HepG2 (cell line): Measurements from ENCODE around the gene CDH1. TPM values are rescaled to one million over a fixed set of nuclear protein-coding genes. Genes with fewer than 3 reads are reported as not detected.
A peak's percentile ranks its signal among the peaks of the same experiment; 100 is the strongest.

Source experiments
- CSRNP1 ChIP-seq: sonication (generic); formaldehyde crosslinking; IDR thresholded peaks from 2 replicates; pipeline ENCODE4 v1.8.1; 2023; ENCODE audit warnings: mild to moderate bottlenecking, missing genetic modification reagents
- ELF3 ChIP-seq: IDR thresholded peaks from 2 replicates; pipeline ENCODE4 v1.6.1; 2016; ENCODE audit warnings: missing genetic modification reagents, missing compliant biosample characterization
- FOXP1 ChIP-seq, 2 experiments: fragments of 450-650 bp in 1 of 2; IDR thresholded peaks; 2 replicates each; pipeline ENCODE4 v1.6.1; 2017 to 2018; ENCODE audit warnings: antibody characterized with exemption in 1 of 2
- HINFP ChIP-seq: sonication (generic); formaldehyde crosslinking; IDR thresholded peaks from 2 replicates; pipeline ENCODE4 v1.4.0; 2020; ENCODE audit warnings: low read depth, mild to moderate bottlenecking, missing genetic modification reagents
- HMG20B ChIP-seq: conservative IDR thresholded peaks from 2 replicates; pipeline ENCODE4 v1.6.1; 2016; ENCODE audit warnings: missing genetic modification reagents, missing compliant biosample characterization
- HNRNPK ChIP-seq: fragments of 200-400 bp; formaldehyde crosslinking; IDR thresholded peaks from 2 replicates; pipeline ENCODE4 v1.6.1; 2018; ENCODE audit warnings: low read length, low read depth, moderate library complexity, mild to moderate bottlenecking; ENCODE audit not compliant: poor library complexity, severe bottlenecking
- HNRNPL ChIP-seq: fragments of 200-400 bp; formaldehyde crosslinking; IDR thresholded peaks from 2 replicates; pipeline ENCODE4 v1.6.1; 2017; ENCODE audit warnings: mild to moderate bottlenecking, low read depth, low read length
- IKZF1 ChIP-seq: fragments of 450-650 bp; IDR thresholded peaks from 2 replicates; pipeline ENCODE4 v1.7.1; 2016
- IKZF5 ChIP-seq: IDR thresholded peaks from 2 replicates; pipeline ENCODE4 v1.6.1; 2018; ENCODE audit warnings: missing genetic modification reagents, mild to moderate bottlenecking, missing compliant biosample characterization
- PAX8 ChIP-seq: sonication (generic); formaldehyde crosslinking; IDR thresholded peaks from 2 replicates; pipeline ENCODE4 v1.8.0; 2022; ENCODE audit warnings: mild to moderate bottlenecking, missing genetic modification reagents, borderline replicate concordance
- RXRA ChIP-seq: sonication (generic); formaldehyde crosslinking; IDR thresholded peaks from 2 replicates; pipeline ENCODE4 v1.5.1; 2020; ENCODE audit warnings: missing genetic modification reagents
- RXRB ChIP-seq: IDR thresholded peaks from 2 replicates; pipeline ENCODE4 v1.6.1; 2016; ENCODE audit warnings: borderline replicate concordance, missing genetic modification reagents, missing compliant biosample characterization
- SALL1 ChIP-seq: sonication (generic); formaldehyde crosslinking; IDR thresholded peaks from 2 replicates; pipeline ENCODE4 v1.8.0; 2022; ENCODE audit warnings: mild to moderate bottlenecking, missing genetic modification reagents
- SOX13 ChIP-seq, 3 experiments: fragments of 450-650 bp in 1 of 3; sonication (generic) in 1 of 3; formaldehyde crosslinking in 1 of 3; IDR thresholded peaks in 2 of 3; conservative IDR thresholded peaks in 1 of 3; 2 replicates each; pipeline versions ENCODE4 v1.5.0 to v1.6.1; 2016 to 2020; ENCODE audit warnings: antibody characterized with exemption in 1 of 3, mild to moderate bottlenecking in 1 of 3, missing compliant biosample characterization in 1 of 3, missing genetic modification reagents in 1 of 3, moderate library complexity in 1 of 3
- SRF ChIP-seq: IDR thresholded peaks from 2 replicates; pipeline ENCODE4 v1.6.1; 2011; ENCODE audit warnings: mild to moderate bottlenecking, low read depth, low read length, moderate library complexity
- ZBTB43 ChIP-seq: sonication (generic); formaldehyde crosslinking; conservative IDR thresholded peaks from 2 replicates; pipeline ENCODE4 v1.4.0; 2020; ENCODE audit warnings: missing genetic modification reagents
- ZBTB7A ChIP-seq: sonication (generic); formaldehyde crosslinking; IDR thresholded peaks from 2 replicates; pipeline ENCODE4 v1.8.0; 2022; ENCODE audit warnings: mild to moderate bottlenecking, missing genetic modification reagents
- ZMYM3 ChIP-seq: sonication (generic); formaldehyde crosslinking; IDR thresholded peaks from 2 replicates; pipeline ENCODE4 v1.5.1; 2020; ENCODE audit warnings: mild to moderate bottlenecking, missing genetic modification reagents
- ZNF251 ChIP-seq: sonication (generic); formaldehyde crosslinking; IDR thresholded peaks from 2 replicates; pipeline ENCODE4 v1.9.0; 2021; ENCODE audit warnings: mild to moderate bottlenecking, missing genetic modification reagents
- ZNF510 ChIP-seq: sonication (generic); formaldehyde crosslinking; IDR thresholded peaks from 2 replicates; pipeline ENCODE4 v1.4.0; 2020; ENCODE audit warnings: low read depth, mild to moderate bottlenecking, missing genetic modification reagents
- ZNF530 ChIP-seq: sonication (generic); formaldehyde crosslinking; IDR thresholded peaks from 2 replicates; pipeline ENCODE4 v1.5.0; 2020; ENCODE audit warnings: low read depth, mild to moderate bottlenecking, missing genetic modification reagents
- ZNF775 ChIP-seq: sonication (generic); formaldehyde crosslinking; IDR thresholded peaks from 2 replicates; pipeline ENCODE4 v1.4.0; 2020; ENCODE audit warnings: missing genetic modification reagents, mild to moderate bottlenecking, moderate library complexity, borderline replicate concordance
- polyA plus RNA-seq, 8 experiments: library from polyadenylated mRNA; depleted of rRNA in 3 of 8; stranded (reverse) in 7 of 8; unstranded in 1 of 8; fragments of >200 nt; fragmentation: Illumina TruSeq in 4 of 8; extraction: Trizol in 4 of 8; gene quantifications; 2 replicates each; pipeline versions ENCODE4 v1.2.1 to v1.2.3, GENCODE V29; 2011 to 2016; ENCODE audit warnings: low read depth in 4 of 8, missing spikeins in 1 of 8, mixed read lengths in 1 of 8; ENCODE audit not compliant: insufficient read depth in 1 of 8
- total RNA-seq, 5 experiments: library from RNA; depleted of rRNA; stranded (reverse); fragments of >200 nt; fragmentation: Illumina TruSeq; extraction: Trizol; gene quantifications; 2 replicates each; pipeline ENCODE4 v1.2.3, GENCODE V29; 2016; ENCODE audit warnings: low read depth in 1 of 5

CDH1 gene
- total and polyA plus RNA-seq, 2 of the 13 experiments (the other 11 are each of a cell fraction or from before 2014, with no cell fraction given), result 0.95 to 9.8 TPM

- TF ChIP-seq CSRNP1 (no peak), SALL1 (no peak), ZNF775 (CRISPR knock-in tag) (no peak), HNRNPL (no peak), ZMYM3 (0 out of 2 replicates have a peak, but pooled peaks have one; percentile 7), HINFP (CRISPR knock-in tag) (no peak), SRF (no peak), ZNF251 (no peak), SOX13 (IDR thresholded peaks at IDR 0.05) (no peak), SOX13 (CRISPR knock-in tag; conservative IDR thresholded peaks at IDR 0.05 in 1 of 2, IDR thresholded peaks at IDR 0.05 in 1 of 2) (no peak), ZNF510 (CRISPR knock-in tag) (no peak), ZBTB43 (CRISPR knock-in tag) (no peak), HMG20B (0 out of 2 replicates have a peak, but pooled peaks have one; percentile 20), ZNF530 (CRISPR knock-in tag) (no peak), ZBTB7A (no peak), PAX8 (no peak), ELF3 (no peak), RXRB (CRISPR knock-in tag) (peak; percentile 74), FOXP1 (IDR thresholded peaks at IDR 0.05) (no peak), FOXP1 (CRISPR knock-in tag; IDR thresholded peaks at IDR 0.05) (no peak), RXRA (CRISPR knock-in tag) (0 out of 2 replicates have a peak, but pooled peaks have one; percentile 27), HNRNPK (no peak), IKZF5 (CRISPR knock-in tag) (no peak), IKZF1 (no peak)
These were observed 2.3 kb upstream of the CDH1 start (continued) for GRCh38 chr16:68734782-68735181.
